Colonic mucosa (tissue), 4 donors: ENCODE measurements around the gene EVL. TPM values are rescaled to one million over a fixed set of nuclear protein-coding genes. Genes with fewer than 3 reads are reported as not detected.

Experiments
- DNase-seq: peaks from one replicate; pipeline ENCODE4 v3.0.0-alpha.2; 2020
- H3K27ac ChIP-seq: fragments of 200-600 bp; one replicate; pipeline ENCODE4 v1.8.0; 2021
- H3K27me3 ChIP-seq: fragments of 200-600 bp; one replicate; pipeline ENCODE4 v1.8.0; 2021
- H3K36me3 ChIP-seq: fragments of 200-600 bp; one replicate; pipeline ENCODE4 v1.8.0; 2021
- H3K4me1 ChIP-seq: fragments of 200-600 bp; one replicate; pipeline ENCODE4 v1.8.0; 2021; ENCODE audit warnings: mild to moderate bottlenecking
- H3K4me3 ChIP-seq: fragments of 200-600 bp; one replicate; pipeline ENCODE4 v1.8.0; 2021
- H3K9ac ChIP-seq, 2 donors: one replicate each; pipeline ENCODE4 v1.7.0; 2013; ENCODE audit warnings: control low read depth in 2 of 2, low read depth in 2 of 2, low read length in 2 of 2
- H3K9me3 ChIP-seq: fragments of 200-600 bp; one replicate; pipeline ENCODE4 v1.8.0; 2021
- intact Hi-C: fragments of 100-400 bp; cut with DNase I; formaldehyde crosslinking; loops from one replicate; pipeline ENCODE4 v1.14.1; 2022
- total RNA-seq, 2 donors: library from RNA; stranded (reverse); fragmentation: NEBNext Ultra II Directional in 1 of 2; extraction: Animal tissue kit (Norgen Biotek cat#: 25700) in 1 of 2; gene quantifications; one replicate each; pipeline ENCODE4 v1.2.1, GENCODE V29; 2021
- TF ChIP-seq, protein P1 (sequence below): fragments of 200-600 bp; IDR thresholded peaks from one replicate; pipeline ENCODE4 v1.8.0; 2022; ENCODE audit warnings: antibody characterized with exemption, mild to moderate bottlenecking
- donor health status: healthy.
- donor health status: DM: no; HTN: no; CAD: no.
- donor health status: DM: no; HTN: no; CAD: no.

EVL gene
- total RNA-seq, 2 donors from 2014 or later, result 13.7 to 15.4 TPM

DNA sequence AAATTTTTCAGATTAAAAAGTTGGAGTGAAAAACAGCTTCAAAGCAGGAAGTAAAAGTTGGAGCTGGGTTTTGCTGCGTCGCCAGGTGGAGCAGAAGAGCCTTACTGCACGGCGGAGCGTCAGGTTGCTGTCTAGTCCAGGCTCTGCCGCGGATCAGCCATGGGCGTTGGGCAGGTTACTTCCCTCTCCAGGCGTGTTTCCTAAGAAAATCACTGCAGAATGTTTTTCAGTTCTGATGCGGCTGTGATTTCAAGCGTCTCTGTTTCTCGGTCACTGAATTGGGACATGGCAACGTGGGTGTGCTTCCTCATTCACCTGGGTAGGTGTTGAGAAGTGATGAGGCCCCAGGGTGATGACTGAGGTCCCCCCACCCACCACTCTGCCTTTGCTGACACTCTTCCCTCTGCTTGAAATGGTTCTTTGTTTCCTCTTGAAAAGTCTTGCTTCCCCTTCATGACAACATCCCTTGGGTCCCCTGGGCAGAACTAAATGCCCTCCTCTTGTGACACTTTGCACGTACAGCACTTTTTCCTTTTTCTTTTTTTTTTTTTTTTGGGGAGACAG is 7.6 kb downstream of the EVL start:
- Histone ChIP-seq H3K36me3 (no peaks in the 10 kb centered on the region), H3K4me3 (no peak overlapping the region), H3K27ac (no peak overlapping the region), H3K4me1 (no peaks in the 10 kb centered on the region), H3K9ac (peak overlapping the region in 1 of 2 donors; percentile 29), H3K27me3 (no peaks in the 10 kb centered on the region), H3K9me3 (no peaks in the 10 kb centered on the region)
- intact Hi-C loops, result loop anchor here (5.0 kb wide), 1 partner anchor 119 kb away; no protein-coding TSS in a partner anchor
- peak; percentile 62 for DNase-seq
- TF ChIP-seq, protein P1, sequence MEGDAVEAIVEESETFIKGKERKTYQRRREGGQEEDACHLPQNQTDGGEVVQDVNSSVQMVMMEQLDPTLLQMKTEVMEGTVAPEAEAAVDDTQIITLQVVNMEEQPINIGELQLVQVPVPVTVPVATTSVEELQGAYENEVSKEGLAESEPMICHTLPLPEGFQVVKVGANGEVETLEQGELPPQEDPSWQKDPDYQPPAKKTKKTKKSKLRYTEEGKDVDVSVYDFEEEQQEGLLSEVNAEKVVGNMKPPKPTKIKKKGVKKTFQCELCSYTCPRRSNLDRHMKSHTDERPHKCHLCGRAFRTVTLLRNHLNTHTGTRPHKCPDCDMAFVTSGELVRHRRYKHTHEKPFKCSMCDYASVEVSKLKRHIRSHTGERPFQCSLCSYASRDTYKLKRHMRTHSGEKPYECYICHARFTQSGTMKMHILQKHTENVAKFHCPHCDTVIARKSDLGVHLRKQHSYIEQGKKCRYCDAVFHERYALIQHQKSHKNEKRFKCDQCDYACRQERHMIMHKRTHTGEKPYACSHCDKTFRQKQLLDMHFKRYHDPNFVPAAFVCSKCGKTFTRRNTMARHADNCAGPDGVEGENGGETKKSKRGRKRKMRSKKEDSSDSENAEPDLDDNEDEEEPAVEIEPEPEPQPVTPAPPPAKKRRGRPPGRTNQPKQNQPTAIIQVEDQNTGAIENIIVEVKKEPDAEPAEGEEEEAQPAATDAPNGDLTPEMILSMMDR, result peak; percentile 17

DNA sequence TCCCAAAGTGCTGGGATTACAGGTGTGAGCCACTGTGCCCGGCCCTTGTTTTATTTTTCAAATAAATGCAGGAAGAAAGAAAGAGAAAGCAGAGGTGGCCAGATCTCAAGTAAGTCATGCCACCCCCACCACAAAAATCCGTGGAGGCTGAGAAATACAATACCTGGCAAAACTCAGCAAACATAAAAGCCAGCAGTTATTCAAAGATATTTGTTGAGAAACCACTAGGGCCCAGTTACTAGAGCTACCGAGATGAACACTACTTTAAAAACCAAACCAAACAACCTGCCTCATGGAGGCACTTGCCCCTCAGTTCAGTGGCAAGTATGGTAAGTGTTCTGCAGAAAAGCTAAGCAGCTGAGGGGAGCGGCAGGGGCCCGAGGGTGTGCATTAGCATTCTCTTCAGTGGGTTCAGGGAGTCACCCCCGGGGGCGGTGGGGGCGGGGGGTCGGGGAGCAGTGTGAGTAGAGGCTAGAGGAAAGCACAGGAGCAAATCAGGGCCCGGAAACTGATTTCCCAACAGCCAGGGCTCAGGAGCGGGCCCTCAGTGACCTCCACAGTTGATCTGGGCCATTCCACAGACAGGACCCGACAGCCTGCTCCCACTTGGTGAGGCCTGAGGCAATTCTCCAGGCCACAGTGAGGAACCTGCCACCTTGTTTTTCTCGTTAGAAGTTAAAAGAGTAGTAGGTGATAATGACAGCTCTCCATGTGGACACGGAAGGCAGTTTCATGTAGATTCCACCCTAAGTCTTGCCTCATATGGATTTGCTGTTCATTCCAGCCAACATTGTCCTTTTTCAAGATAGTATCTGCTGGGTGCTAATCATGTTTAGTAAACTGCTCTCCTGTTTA is 8.6 kb downstream of the EVL start:
- Histone ChIP-seq H3K27ac (no peak overlapping the region), H3K27me3 (no peaks in the 10 kb centered on the region), H3K9me3 (no peaks in the 10 kb centered on the region), H3K4me3 (no peak overlapping the region), H3K4me1 (no peaks in the 10 kb centered on the region), H3K36me3 (no peaks in the 10 kb centered on the region), H3K9ac (no peak overlapping the region)
- intact Hi-C loops, result loop anchor here (5.0 kb wide), 1 partner anchor 118 kb away; no protein-coding TSS in a partner anchor
- DNase-seq, result no peak
- TF ChIP-seq, protein P1, result no peak

DNA sequence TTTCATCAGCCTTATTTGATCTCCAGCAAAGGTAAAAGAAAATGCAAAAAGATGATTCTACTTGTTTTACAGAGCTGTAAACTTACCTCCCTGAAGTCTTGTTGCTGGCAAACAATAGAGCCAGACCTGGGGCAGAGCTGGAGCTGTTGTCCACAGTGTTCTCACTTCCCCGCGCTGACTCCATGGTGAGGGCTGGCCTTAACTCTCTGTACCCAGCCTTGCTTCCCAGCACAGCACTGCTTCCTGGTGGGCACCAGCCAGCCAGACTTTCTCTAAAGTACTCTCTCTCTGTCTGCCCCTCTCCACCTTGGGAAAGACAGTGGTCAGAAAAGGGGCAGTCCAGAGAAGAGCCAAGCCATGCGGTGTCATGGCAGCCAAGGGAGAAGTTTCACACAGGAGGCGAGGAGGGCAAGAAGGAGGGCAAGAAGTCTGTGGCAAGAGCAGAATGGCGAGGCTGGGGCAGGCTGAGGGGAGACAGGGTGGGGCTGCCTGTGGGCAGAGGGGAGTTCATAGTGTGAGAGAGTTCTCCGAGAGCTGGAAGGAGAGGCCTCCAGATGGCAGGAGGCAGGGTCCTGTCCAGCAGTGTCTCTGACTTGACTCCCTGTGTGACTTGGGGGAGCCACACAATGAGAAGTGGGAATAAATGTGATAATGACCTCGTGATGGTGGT is 9.3 kb downstream of the EVL start:
- H3K4me1 ChIP-seq, result no peaks in the 10 kb centered on the region
- H3K27ac ChIP-seq, result no peak overlapping the region
- no peak overlapping the region for H3K4me3 ChIP-seq
- H3K9ac ChIP-seq, result no peak overlapping the region
- no peaks in the 10 kb centered on the region for H3K36me3 ChIP-seq
- no peak for DNase-seq
- intact Hi-C loops, result loop anchor here (5.0 kb wide), 1 partner anchor 118 kb away; no protein-coding TSS in a partner anchor
- H3K9me3 ChIP-seq, result no peaks in the 10 kb centered on the region
- TF ChIP-seq, protein P1, result no peak
- H3K27me3 ChIP-seq, result no peaks in the 10 kb centered on the region

DNA sequence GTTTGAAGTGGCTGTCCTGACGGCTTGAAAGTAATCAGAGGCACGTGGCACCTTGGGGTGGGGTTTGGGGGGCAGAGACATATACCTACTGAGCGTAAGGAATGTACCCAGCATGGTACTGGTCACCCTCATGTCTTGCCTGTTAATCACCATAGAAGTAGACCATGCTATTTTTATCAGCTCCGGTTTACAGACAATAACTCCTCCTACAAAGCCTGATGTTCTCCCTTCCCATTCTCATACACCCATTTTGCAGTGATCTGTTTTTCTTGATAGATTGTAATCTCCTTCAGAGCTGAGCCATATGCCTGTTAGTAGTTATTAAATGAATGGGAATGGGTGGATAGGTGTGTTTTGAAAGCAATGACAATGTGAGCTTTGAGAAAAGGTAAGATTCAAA is 10.5 kb downstream of the EVL start:
- Histone ChIP-seq H3K9me3 (no peaks in the 10 kb centered on the region), H3K4me3 (no peak overlapping the region), H3K9ac (no peak overlapping the region), H3K36me3 (no peaks in the 10 kb centered on the region), H3K27me3 (no peaks in the 10 kb centered on the region), H3K27ac (no peak overlapping the region), H3K4me1 (no peaks in the 10 kb centered on the region)
- TF ChIP-seq, protein P1, result no peak
- DNase-seq, result no peak
- intact Hi-C loops, result no loop called here

DNA sequence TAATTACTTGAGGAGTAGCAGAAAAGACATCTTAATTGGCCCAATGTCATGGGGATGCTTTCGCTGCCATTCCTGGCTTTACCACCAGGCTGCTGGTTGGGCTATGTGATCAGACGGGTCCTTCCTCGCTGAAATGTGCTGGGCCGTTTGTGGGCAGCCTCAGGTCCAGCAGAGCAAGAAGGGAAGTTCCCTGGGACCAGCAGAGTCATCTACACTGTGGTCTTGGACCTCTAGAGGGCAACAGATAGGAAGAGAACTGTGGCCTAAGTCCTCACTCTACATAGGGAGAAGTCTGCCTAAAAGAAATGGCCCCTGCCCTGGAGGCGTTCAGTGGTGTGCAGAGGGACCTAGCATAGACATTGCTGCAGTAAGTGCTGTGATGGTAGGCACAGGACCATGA is 10.9 kb downstream of the EVL start:
- TF ChIP-seq, protein P1, result no peak
- H3K9me3 ChIP-seq, result no peaks in the 10 kb centered on the region
- no peak overlapping the region for H3K9ac ChIP-seq
- intact Hi-C loops, result no loop called here
- H3K27me3 ChIP-seq, result no peaks in the 10 kb centered on the region
- H3K36me3 ChIP-seq, result no peaks in the 10 kb centered on the region
- DNase-seq, result no peak
- H3K4me3 ChIP-seq, result no peak overlapping the region
- no peaks in the 10 kb centered on the region for H3K4me1 ChIP-seq
- H3K27ac ChIP-seq, result no peak overlapping the region
